GM21619 (cell line): ENCODE measurements around the gene CCDC180.
"Not testable (repeated sequence)": the region's sequence is repeated elsewhere in the genome, so short reads cannot be mapped to it uniquely, and the experiment has no call there.

Source experiments
- ATAC-seq: cut with Tn5 transposase; IDR thresholded peaks from one replicate; pipeline ENCODE4 v1.9.1; 2021; ENCODE audit not compliant: unreplicated experiment

The CCDC180 gene

DNA sequence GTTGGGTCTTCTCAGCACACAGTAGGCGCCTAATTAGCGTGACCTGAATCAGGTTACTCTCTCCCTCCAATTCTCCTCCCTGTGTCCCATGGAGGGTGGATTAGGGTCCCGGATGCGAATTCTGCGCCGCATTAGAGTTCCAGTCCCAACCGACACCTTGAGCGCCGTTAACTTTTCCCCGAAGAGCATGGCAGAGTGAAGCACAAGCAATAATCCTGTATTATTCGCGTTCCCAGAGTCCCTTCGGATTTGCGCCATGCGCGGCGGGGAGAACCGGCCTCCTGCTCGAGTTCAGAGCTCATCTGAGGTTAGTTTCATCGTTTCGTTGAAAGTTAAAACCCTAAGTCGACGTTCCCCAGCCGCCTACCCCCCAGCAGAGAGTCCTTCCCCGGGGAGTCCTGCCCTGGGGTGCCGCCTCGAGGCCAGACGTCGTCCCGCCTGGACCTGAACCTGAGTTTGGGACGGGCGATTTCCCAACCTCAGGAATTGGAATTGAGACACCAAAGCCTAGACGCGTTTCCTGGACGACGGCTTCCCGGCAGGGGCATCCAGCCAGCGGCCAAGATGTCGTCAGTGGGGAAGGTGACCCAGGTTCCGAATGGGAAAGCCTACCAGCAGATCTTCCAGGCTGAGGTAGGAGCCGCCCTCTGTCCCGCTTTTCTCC, at the start of gene CCDC180:
Gene CCDC180, plus strand, starts transcription at position 160 of the 664 bp plus-strand sequence. Its CDS starts 405 bp downstream, at position 565.
- ATAC-seq, result no peak

DNA sequence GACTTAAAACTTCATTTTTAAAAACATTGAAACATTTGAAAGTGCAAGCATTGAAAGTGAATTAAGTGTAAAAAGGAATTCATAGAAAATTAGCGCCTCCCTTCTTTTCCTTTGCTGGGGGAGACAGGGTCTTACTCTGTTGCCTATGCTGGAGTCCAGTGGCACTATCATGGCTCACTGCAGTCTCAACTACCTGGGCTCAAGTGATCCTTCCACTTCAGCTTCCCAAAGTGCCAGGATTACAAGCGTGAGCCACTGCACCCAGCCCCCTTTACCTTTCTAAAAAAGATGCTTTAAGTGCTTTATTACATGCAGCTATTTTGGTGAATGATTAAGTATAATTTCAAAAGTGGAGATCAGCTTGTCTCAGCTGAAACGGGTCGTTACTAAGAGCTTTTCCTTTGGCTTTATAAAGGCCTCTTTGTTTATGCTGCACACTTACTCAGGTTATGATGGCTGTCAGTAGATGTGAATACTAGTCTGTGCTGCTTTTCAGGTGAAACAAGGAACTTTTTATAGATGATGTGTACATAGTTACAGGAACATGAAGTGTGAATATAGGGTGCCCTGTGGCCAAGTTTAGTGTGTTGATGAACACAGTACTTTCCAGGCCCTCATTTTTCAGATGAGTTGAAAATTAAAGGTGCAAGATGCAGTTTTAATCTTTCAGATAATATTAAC, 47.5 kb upstream of the CCDC180 start:
- ATAC-seq, result not testable (repeated sequence)

DNA sequence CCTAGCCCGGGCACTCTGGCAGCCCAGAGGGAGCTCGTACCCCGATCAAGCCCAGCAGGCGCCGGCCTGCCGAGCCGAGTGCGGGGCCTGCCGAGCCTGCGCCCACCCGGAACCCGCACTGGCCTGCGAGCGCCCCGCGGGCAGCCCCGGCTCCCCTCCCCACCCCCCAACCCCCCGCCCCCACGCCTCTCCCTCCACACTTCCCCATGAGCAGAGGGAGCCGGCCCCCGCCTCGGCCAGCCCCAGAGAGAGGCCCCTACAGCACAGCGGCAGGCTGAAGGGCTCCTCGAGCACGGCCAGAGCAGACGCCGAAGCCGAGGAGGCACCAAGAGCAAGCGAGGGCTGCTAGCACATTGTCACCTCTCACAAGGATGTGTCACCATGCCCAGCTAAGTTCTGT, 36.2 kb upstream of the CCDC180 start:
- ATAC-seq, result no peak

DNA sequence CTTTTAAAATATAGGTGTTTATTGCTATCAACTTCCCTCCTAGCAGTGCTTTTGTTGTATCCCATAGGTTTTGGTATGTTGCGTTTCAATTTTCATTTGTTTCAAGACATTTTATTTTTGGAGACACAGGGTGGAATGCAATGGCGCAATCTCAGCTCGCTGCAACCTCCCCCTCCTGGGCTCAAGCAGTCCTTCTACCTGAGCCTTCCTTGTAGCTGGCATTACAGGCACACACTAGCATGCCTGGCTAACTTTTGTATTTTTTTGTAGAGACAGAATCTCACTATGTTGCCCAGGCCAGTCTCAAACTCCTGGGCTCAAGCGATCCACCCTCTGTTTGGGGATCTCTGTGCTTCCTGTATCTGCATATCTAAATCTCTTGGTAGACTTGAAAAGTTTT, 35.4 kb upstream of the CCDC180 start:
- no peak for ATAC-seq

DNA sequence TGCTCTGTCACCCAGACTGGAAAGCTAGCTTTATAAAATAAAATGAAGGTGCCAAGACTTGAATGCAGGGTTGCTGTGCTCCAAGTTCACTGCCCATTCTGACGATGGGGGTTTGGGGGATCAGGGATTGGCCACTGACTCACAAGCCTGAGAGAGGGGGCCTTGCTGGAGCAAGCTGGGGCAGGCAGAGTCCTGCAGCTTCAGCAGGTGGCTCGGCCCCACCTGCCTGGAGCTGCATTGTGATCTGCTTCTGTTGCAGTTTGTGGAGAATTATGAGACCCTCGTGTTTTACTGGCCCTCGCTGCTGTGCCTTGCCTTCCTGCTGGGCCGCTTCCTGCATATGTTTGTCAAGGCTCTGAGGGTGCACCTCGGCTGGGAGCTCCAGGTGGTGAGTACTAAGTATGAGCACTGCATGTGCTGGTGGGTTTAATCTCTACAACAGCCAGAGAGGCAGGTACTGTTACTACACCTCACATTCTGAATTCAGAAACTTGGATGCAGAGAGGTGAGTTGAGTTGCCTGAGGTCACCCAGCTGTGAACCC, 31.1 kb upstream of the CCDC180 start:
- ATAC-seq, result no peak

DNA sequence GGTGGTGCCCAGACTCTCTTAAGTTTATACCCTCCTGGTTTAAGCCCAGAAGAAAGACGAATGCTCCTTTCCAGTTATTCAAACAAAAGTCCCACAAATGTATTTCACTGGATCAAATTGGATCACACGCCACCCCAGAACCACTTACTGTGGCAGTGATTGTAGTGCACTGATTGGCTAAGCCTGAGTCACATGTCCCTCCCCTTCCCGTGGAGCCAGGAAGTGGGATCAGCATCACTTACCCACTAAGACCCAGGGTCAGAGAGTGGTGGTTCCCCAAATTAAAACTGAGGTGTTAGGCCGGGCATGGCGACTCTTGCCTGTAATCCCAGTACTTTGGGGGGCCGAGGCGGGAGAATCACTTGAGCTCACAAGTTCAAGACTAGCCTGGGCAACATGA, 29.5 kb upstream of the CCDC180 start:
- no peak for ATAC-seq

DNA sequence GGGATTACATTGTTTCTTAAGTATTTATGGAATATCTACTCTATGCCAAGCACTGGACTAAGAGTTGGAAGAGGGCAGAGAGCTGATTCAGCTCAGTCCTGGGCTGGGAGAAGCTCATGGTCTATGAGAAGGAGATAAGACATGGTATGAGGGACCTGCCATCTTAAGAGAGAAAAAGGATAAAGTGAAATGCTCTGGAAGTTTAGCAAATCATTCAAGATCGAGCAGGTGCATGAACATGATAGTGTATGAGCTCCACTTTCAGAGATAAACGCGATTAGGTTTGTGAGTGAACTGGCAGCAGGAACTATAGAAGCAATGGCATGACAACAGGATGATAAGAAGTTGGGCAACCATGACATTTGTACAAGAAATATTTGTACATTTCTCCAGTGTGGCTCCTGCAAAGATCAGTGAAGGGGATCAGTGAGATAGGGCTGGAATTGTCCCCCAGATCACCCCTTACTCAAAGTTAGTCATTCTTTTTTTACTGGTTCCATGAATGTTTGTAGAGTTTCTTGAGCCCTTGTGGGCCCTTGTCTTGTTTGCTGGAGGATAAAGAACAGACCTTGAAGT, 26.6 kb upstream of the CCDC180 start:
- ATAC-seq, result no peak

DNA sequence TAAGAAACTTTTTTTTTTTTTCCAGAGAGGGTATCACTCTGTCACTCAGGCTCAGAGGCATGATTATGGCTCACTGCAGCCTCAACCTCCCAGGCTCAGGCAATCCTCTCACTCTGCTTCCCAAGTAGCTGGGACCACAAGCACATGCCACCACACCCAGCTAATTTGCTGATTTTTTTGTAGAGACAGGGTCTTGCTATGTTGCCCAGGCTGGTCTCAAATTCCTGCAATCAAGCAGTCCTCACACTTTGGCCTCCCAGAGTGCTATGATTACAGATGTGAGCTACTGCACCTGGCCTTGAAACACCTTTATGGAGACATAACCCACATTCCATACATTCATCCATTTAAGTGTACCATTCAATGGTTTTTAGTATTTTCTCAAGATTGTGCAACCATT, 23.7 kb upstream of the CCDC180 start:
- no peak for ATAC-seq

DNA sequence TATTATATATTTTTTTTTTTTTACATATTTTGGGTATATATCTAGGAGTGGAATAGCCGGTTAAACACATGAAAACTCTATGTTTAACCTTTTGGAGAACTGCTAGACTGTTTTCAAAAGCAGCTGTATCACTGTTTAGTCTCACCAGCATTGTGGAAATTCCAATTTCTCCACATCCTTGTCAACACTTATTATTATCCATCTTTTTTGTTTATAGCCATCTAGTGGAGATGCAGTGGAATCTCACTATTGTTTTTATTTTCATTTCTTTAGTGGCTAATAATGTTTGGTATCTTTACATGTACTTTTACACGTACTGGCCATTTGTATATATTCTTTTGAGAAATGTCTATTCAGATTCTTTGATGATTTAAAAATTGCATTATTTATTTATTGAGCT, 22.7 kb upstream of the CCDC180 start:
- no peak for ATAC-seq

DNA sequence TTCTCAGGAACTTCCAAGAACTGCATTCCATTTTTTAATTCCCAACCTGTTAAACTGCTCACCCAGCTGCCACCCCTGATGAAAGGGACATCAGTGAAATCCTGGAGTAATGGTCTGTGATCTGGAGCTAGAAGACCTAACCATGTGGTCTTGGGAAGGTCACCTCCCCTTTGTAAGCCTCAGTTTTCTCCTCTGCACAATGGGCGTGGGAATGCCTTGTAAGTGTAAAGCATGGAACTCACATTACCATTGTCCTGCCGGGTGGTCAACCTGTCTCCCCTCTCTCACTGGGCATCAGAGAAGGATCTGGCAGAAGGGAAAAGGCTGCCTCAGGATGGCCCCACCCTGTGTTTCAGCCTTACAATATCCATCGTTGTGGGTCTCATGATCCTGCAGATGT, 15.3 kb upstream of the CCDC180 start:
- ATAC-seq, result no peak

DNA sequence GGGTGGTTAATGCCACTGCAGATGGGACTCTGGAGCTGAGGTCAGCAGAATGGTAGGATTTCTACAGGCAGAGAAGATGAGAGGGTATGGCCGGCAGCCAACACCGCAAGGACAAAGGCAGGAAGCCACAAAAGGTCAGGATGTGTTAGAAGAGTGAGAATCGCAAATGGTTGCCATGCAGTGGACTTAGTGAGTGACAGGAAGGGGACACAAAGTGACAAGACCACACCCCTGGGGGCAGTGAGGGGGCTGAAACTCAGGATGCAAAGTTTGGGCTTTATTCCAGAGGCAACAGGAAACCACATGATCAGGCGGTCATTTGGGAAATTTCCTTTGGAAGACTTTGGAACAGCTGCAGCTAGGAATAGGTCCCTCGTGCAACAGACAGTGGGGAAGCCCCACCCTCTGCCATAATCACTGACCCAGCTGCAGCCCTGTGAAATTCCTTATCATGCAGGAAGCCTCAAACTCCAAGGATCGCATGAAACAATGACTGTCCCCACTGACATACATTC, 14.2 kb upstream of the CCDC180 start:
- ATAC-seq, result no peak

DNA sequence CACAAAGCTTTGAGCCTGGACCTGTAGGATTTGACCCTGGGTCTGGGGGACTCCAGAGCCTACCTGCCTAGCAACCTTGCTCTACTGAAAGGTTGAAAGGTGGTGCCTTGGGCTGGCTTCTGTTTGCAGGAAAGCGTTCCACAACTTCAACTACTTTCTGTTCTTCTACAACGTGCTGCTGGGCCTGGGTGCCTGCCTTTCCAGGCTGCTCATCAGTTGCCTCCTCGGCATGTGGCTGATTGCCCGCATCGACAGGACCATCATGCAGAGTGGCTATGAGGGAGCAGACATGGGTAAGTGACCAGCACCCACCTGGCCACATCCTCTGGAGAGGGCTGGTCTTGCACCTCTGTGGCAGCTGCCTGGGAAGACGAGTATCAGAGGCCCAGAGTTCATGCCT, 13.6 kb upstream of the CCDC180 start:
- ATAC-seq, result no peak

DNA sequence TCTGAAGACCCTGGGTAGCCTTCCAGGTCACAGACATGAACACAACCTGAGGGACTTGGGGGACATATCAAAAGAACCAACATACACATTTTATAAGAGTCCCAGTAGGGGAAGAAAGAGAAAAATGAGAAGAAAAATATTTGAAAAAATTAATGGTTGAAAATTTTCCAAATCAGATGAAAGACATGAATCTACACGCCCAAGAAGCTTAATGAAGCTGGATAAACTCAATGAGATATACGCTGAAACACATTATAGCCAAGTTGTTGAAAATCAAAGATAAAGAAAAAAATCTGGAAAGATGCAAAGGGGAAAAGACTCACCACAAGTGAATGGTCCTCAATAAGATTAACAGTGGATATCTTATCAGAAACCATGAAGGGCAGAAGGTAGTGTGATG, 9.6 kb upstream of the CCDC180 start:
- ATAC-seq, result no peak

DNA sequence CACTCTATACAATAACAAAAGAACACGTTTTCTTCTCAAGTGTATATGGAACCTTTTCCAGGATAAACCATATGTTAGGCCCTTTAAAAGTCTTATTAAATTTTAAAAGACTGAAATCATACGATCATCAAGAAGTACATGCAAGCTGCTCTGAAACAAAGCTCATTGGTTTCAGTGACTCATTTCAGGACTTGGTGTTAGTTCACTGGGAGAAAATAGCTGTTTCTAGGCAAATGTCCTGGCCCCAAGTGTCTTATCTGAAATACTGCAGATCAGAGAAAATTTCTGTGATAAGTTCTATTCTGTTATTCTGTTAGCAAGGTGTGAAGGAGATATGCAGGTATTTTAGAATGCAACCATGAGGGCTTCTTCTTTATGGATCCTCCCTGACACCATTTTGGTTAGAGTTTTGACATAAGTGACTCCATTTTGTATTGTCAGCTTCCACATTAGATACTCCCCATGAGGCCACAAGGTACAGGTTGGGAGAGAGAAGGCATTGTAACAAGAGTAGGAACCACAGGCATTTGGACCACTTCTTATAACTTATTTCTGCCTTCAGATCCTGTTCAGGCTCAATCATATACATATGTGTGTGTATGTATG, 7.5 kb upstream of the CCDC180 start:
- ATAC-seq, result peak; percentile 75

DNA sequence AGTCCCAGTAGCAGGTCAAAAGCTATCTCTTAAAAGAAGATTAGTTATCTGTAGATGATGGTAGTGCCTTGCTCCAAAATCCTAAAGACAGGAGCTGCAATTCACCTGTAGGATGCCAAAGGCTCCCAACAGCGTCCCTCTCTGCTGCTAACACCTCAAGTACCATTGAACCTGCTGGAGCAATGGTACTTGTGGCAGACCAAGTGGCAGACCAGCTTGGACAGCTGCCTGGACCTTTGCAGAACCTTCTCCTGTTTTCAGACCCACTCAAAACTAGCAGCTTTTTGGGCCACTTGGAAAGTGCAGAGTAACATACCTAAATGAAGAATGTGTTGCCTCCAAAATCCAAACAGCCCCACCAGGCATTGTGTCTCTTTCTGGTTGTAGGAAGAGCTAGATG, 6.9 kb upstream of the CCDC180 start:
- no peak for ATAC-seq

DNA sequence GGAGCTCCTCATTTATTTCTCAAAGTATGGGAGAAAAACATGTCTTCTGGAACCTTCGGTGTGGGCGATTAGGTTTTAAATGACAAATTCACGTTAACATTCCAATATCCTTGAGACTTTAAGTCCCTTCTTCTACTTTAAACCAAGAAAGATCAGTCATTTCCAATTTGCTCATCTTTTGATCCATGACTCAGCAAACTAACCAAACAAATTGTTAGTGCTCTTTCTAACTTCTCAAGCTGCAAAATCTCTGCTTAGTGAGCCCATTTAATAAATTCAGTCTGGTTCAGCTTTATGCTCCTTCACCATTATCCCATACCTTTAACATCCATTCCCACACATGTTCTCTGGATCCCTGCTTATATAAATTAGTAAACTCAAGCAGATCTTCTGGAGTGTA, 5.5 kb upstream of the CCDC180 start:
- ATAC-seq, result no peak

DNA sequence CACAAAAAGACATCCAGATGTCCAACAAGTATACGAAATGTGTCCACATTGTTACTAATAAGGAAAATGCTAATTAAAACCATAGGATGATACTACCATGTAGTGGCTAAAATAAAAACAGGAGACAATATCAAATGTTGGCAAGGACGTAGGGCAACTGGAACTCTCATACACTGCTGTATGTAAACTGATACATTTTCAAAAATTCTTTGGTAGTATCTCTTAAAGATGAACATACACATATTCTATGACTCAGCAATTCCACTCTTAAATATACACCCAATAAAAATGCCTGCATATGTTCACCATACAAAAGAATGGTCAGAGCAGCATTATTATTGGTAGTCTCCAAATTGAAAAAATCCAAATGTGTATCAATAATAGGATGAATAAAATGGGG, 2.9 kb upstream of the CCDC180 start:
- no peak for ATAC-seq

DNA sequence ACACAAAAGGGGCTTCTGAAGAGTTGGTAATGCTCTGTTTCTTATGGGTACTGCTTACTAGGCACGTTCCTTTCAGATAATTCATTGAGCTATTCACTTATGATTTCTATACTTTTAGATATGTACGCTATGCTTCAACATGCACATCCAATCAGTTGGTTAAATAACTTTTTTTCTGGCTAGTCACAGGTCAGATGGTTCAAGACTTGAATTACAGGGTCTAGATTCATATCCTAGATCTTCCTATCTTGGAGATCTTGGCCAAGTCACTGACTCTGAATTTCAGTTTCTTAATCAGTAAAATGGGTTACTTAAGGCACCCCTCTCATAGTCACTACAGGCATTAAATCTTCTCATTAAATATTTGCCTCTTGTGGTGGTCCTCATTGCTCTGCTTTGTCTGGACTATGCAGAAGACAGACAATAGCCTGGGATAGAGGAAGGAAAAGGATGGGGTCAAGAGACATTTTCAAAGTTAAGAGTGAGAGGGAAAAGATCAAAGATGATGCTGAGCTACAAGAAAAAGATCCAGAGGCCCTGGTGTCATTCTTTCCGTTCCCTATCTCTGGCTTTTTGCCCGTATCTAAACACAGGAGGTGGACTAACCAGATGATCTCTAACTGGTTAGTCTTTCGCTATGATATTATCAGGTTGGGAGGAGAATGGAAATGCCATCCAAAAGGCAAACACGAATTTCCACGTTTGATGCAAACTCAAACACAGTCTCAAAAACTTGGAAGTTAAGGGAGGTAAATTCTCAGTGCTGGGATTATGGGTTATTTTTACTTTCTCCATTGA, 1.8 kb upstream of the CCDC180 start:
- ATAC-seq, result no peak

DNA sequence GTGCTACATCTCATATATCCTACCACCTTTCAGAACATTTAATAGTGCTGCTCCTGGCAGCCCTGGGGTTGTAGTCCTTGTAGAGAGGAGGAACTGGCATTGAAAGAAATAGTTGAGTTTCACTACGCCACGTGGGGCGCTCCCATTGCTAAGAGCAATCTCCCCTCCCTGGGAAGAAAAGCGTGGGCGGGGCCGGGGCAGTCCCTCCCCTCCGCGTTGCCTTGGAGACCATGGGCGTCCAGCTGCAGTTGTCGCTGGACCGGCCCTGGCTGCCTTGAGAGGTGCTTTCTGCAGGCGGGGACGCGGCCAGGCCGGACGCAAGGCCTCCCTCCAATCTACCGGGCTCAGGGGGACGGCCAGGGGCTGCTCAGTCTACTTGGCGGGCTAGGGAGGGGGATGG, 368 bp upstream of the CCDC180 start:
- ATAC-seq, result no peak

DNA sequence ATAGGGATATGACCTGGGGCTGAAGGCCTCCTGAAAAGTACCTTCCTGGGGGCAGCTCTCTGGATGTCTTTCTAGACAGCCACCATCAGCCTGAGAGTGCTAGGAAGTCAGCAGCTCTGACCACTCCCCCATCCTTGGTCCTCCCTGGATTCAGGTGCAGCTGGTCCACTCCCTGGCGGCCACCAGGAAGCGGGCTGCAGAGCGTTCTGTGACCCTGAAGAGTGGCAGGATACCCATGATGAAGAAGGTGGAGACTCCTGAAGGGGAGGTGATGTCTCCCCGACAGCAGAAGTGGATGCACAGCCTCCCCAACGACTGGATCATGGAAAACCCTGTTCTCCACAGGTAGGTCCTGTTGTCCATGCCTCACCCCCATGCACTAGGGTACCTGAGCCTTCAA, 1.8 kb downstream of the CCDC180 start:
- ATAC-seq, result no peak

DNA sequence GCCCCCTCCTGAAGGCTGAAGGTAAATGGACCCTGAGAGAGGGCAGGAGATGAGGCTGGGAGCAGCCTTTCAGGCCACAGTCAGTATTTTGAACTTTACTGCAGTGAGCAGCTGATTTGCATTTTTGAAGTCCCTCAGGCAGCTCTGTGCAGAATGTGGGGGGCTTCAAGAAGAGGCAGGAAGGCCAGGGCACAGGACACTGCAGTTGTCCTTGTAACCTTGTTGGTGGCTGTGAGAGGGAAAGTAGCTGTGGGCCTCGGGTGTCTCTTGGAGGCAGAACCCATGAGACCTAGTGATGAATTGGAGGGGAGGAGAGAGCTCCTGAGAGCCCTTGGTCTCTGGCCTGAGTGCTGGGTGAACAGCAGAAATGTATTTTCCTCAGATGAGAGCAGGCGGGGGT, 2.6 kb downstream of the CCDC180 start:
- ATAC-seq, result no peak
